Measurements from ENCODE around the gene SHISA9. TPM values are rescaled to one million over a fixed set of nuclear protein-coding genes. Genes with fewer than 3 reads are reported as not detected.

Gene SHISA9
- polyA plus RNA-seq, 6 donors from 2014 or later, result not detected

- ATAC-seq (ENCODE audit: low read depth in 2 of 2) (no peak), DNase-seq (no peak)
- H3K27ac Mint-ChIP-seq, result no peak overlapping the region
- peaks cover 3 to 12% (median 7%) of the 10 kb centered on the region in 7 donors for H3K9me3 Mint-ChIP-seq
- no peak overlapping the region for H3K4me3 Mint-ChIP-seq
- H3K36me3 Mint-ChIP-seq, result no peaks in the 10 kb centered on the region
- no peaks in the 10 kb centered on the region for H3K4me1 Mint-ChIP-seq
- peaks cover 0 to 5% (median 0%) of the 10 kb centered on the region in 3 donors for H3K27me3 Mint-ChIP-seq
Observed at GRCh38 chr16:13055480-13055879, 154.1 kb downstream of the SHISA9 start.

GRCh38 chr16:13056607-13057006 is 155.2 kb downstream of the SHISA9 start:
- Mint-ChIP-seq H3K27me3 (peaks cover 0 to 5% (median 0%) of the 10 kb centered on the region in 3 donors), H3K9me3 (peaks cover 3 to 12% (median 6%) of the 10 kb centered on the region in 7 donors), H3K36me3 (no peaks in the 10 kb centered on the region), H3K4me3 (no peak overlapping the region), H3K27ac (no peak overlapping the region), H3K4me1 (no peaks in the 10 kb centered on the region)
- no peak for ATAC-seq (ENCODE audit: low read depth in 2 of 2)
- no peak for DNase-seq

DNA sequence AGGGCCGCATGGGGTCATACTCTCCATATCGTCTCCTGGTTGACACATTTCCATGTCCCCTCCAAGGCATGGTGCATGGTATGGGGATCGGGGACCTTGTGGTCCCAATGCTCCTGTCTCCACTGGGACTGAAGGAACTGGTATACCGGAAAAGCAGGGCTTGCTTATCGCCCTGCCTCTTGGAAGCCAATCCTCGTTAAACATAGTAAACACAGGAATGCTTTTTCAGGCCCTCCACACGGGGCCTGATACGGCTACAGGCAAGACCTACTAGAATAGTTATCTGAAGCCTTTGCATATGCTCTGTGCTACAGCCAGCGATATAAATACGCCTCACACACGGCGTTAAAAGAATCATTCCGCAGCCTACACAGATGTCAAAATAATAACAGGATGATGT is 159.5 kb downstream of the SHISA9 start:
- no peak for DNase-seq
- Mint-ChIP-seq H3K27me3 (peaks cover 0 to 2% (median 0%) of the 10 kb centered on the region in 3 donors), H3K4me1 (no peaks in the 10 kb centered on the region), H3K4me3 (no peak overlapping the region), H3K36me3 (no peaks in the 10 kb centered on the region), H3K9me3 (peaks cover 0 to 13% (median 3%) of the 10 kb centered on the region in 7 donors), H3K27ac (no peak overlapping the region)
- ATAC-seq (ENCODE audit: low read depth in 2 of 2), result no peak

- Mint-ChIP-seq H3K27ac (no peak overlapping the region), H3K36me3 (no peaks in the 10 kb centered on the region), H3K27me3 (no peaks in the 10 kb centered on the region), H3K9me3 (peaks cover 0 to 21% (median 3%) of the 10 kb centered on the region in 7 donors), H3K4me3 (no peak overlapping the region), H3K4me1 (no peaks in the 10 kb centered on the region)
- DNase-seq, result no peak
- no peak for ATAC-seq (ENCODE audit: low read depth in 2 of 2)
Observed at GRCh38 chr16:13061691-13062090, 160.3 kb downstream of the SHISA9 start.

GRCh38 chr16:13062219-13062618 is 160.8 kb downstream of the SHISA9 start:
- Mint-ChIP-seq H3K27ac (no peak overlapping the region), H3K4me1 (no peaks in the 10 kb centered on the region), H3K4me3 (no peak overlapping the region), H3K9me3 (peaks cover 0 to 21% (median 3%) of the 10 kb centered on the region in 7 donors), H3K27me3 (no peaks in the 10 kb centered on the region), H3K36me3 (no peaks in the 10 kb centered on the region)
- ATAC-seq (ENCODE audit: low read depth in 2 of 2) (no peak), DNase-seq (no peak)

- Mint-ChIP-seq H3K27ac (no peak overlapping the region), H3K9me3 (peaks cover 0 to 16% (median 7%) of the 10 kb centered on the region in 7 donors), H3K36me3 (no peaks in the 10 kb centered on the region), H3K4me1 (no peaks in the 10 kb centered on the region), H3K4me3 (no peak overlapping the region), H3K27me3 (no peaks in the 10 kb centered on the region)
- no peak for DNase-seq
- no peak for ATAC-seq (ENCODE audit: low read depth in 2 of 2)
Observed at GRCh38 chr16:13063457-13063856, 162.1 kb downstream of the SHISA9 start.

- ATAC-seq (ENCODE audit: low read depth in 2 of 2) (no peak), DNase-seq (no peak)
- Mint-ChIP-seq H3K9me3 (peaks cover 0 to 16% (median 7%) of the 10 kb centered on the region in 7 donors), H3K27ac (no peak overlapping the region), H3K4me1 (no peaks in the 10 kb centered on the region), H3K36me3 (no peaks in the 10 kb centered on the region), H3K4me3 (no peak overlapping the region), H3K27me3 (no peaks in the 10 kb centered on the region)
Observed at GRCh38 chr16:13064821-13065220, 163.4 kb downstream of the SHISA9 start.

GRCh38 chr16:13067648-13068047 is 166.2 kb downstream of the SHISA9 start:
- H3K9me3 Mint-ChIP-seq, result peaks cover 0 to 16% (median 8%) of the 10 kb centered on the region in 7 donors
- H3K4me1 Mint-ChIP-seq, result no peaks in the 10 kb centered on the region
- no peaks in the 10 kb centered on the region for H3K36me3 Mint-ChIP-seq
- no peak overlapping the region for H3K27ac Mint-ChIP-seq
- peaks cover 0 to 6% (median 0%) of the 10 kb centered on the region in 3 donors for H3K27me3 Mint-ChIP-seq
- no peak overlapping the region for H3K4me3 Mint-ChIP-seq
- ATAC-seq (ENCODE audit: low read depth in 2 of 2), result no peak
- no peak for DNase-seq

GRCh38 chr16:13068912-13069583 is 167.7 kb downstream of the SHISA9 start:
- Mint-ChIP-seq H3K4me1 (no peaks in the 10 kb centered on the region), H3K4me3 (no peak overlapping the region), H3K27me3 (peaks cover 0 to 7% (median 6%) of the 10 kb centered on the region in 3 donors), H3K9me3 (peaks cover 0 to 16% (median 12%) of the 10 kb centered on the region in 7 donors), H3K36me3 (no peaks in the 10 kb centered on the region), H3K27ac (no peak overlapping the region)
- ATAC-seq (ENCODE audit: low read depth in 2 of 2) (no peak), DNase-seq (no peak)

DNA sequence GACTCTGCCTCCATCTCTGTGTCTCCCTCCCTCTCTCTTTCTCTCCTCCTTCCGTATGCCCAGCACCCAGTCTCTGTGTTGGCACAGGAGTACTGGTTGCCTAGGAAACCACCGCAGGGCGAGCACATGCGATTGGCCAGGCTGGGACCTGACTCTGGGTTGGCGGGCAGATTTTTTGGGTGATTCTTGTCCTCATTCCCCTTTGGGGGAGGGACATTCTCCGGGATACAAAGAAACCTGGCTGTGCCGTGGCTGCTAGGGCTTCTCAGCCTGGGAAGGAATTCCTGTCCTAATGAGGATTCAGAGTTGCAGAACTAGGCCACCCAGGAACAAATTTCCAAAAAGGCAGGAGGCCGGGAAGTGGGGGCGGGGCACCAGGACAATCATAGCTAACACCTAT is 168.9 kb downstream of the SHISA9 start:
- no peaks in the 10 kb centered on the region for H3K4me1 Mint-ChIP-seq
- no peak for DNase-seq
- no peak for ATAC-seq (ENCODE audit: low read depth in 2 of 2)
- H3K27me3 Mint-ChIP-seq, result peaks cover 0 to 12% (median 9%) of the 10 kb centered on the region in 3 donors
- peaks cover 0 to 15% (median 12%) of the 10 kb centered on the region in 7 donors for H3K9me3 Mint-ChIP-seq
- no peak overlapping the region for H3K27ac Mint-ChIP-seq
- H3K4me3 Mint-ChIP-seq, result peak overlapping the region in 1 of 8 donors; percentile 42
- H3K36me3 Mint-ChIP-seq, result no peaks in the 10 kb centered on the region

DNA sequence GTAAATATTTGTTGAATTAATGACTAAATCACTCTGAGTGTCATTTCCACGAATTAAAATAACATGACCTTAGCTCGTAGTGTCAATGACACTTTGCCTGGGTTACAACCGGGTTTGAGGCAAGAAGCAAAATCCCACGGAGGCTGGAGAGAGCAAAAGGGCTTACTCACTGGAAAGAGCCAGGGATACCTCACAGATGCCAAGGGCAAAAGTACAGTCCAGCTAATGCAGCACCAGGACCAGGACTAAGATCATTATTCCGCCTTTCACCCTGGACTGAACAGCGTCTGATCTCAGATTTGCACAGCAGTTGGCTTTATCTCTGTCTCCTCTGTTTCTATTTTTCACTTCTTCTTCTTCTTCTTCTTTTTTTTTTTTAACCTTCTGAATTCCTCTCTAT is 175.5 kb downstream of the SHISA9 start:
- ATAC-seq (ENCODE audit: low read depth in 2 of 2) (no peak), DNase-seq (no peak)
- no peak overlapping the region for H3K4me3 Mint-ChIP-seq
- peaks cover 0 to 5% (median 1%) of the 10 kb centered on the region in 7 donors for H3K9me3 Mint-ChIP-seq
- H3K27ac Mint-ChIP-seq, result no peak overlapping the region
- no peaks in the 10 kb centered on the region for H3K36me3 Mint-ChIP-seq
- H3K4me1 Mint-ChIP-seq, result no peaks in the 10 kb centered on the region
- peaks cover 5 to 14% (median 9%) of the 10 kb centered on the region in 3 donors for H3K27me3 Mint-ChIP-seq

GRCh38 chr16:13077816-13078215 is 176.4 kb downstream of the SHISA9 start:
- Mint-ChIP-seq H3K9me3 (peaks cover 0 to 5% (median 1%) of the 10 kb centered on the region in 7 donors), H3K36me3 (no peaks in the 10 kb centered on the region), H3K27me3 (peaks cover 5 to 14% (median 5%) of the 10 kb centered on the region in 3 donors), H3K4me1 (no peaks in the 10 kb centered on the region), H3K4me3 (no peak overlapping the region), H3K27ac (no peak overlapping the region)
- ATAC-seq (ENCODE audit: low read depth in 2 of 2) (no peak), DNase-seq (no peak)

DNA sequence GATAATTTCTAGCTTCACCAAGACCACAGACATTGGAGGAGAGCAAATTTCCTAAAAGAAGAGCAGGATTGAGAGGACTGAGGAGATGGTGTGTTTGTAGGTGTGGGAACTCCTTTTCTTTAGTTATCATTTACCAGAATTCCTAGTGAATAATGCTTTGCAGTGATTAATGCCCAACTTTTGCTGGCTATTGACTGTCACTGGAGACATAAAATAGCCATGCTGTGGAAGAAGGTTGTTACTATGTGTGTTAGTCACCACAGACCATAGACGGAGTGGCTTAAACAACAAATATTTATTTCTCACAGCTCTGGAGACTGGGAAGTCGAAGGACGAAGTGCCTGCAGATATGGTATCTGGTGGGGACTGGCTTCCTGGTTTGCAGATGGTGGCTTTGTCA is 179.1 kb downstream of the SHISA9 start:
- Mint-ChIP-seq H3K27me3 (peaks cover 0 to 9% (median under 1%) of the 10 kb centered on the region in 3 donors), H3K4me3 (no peak overlapping the region), H3K36me3 (no peaks in the 10 kb centered on the region), H3K27ac (no peak overlapping the region), H3K9me3 (peaks cover 0 to 10% (median 3%) of the 10 kb centered on the region in 7 donors), H3K4me1 (no peaks in the 10 kb centered on the region)
- DNase-seq, result no peak
- ATAC-seq (ENCODE audit: low read depth in 2 of 2), result no peak

DNA sequence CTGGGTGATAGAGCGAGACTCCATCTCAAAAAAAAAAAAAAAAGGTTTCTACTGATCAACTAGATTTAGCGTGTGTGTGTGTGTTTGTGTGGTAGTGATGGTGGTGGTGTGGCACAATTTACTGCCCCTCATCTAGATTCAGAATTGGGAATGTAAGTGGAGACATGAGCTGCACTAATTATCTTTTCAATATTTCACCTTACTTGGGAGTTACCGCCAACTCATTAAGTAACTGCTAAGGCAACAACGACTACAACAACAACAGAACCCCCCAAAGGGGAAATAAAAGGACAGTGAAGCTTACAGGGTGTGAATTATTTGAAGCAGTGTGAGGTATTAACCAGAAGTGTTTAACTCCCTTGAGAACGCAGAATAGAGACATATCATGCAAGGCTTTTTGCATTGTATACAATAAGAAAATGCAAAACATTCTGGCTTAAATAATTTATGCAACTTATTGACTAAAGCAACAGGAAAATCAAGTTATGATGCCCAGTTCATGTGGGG is 180.5 kb downstream of the SHISA9 start:
- Mint-ChIP-seq H3K9me3 (peaks cover 3 to 13% (median 7%) of the 10 kb centered on the region in 7 donors), H3K27me3 (peaks cover 0 to 4% (median 0%) of the 10 kb centered on the region in 3 donors), H3K36me3 (no peaks in the 10 kb centered on the region), H3K27ac (no peak overlapping the region), H3K4me3 (no peak overlapping the region), H3K4me1 (no peaks in the 10 kb centered on the region)
- DNase-seq (no peak), ATAC-seq (ENCODE audit: low read depth in 2 of 2) (no peak)

All from naive B cell (primary cell).